ENCODE measurements around the gene MOCS2. TPM values are rescaled to one million over a fixed set of nuclear protein-coding genes. Genes with fewer than 3 reads are reported as not detected.

The MOCS2 gene
- total RNA-seq, 2 experiments from 2014 or later = 12.1 to 23.2 TPM

DNA sequence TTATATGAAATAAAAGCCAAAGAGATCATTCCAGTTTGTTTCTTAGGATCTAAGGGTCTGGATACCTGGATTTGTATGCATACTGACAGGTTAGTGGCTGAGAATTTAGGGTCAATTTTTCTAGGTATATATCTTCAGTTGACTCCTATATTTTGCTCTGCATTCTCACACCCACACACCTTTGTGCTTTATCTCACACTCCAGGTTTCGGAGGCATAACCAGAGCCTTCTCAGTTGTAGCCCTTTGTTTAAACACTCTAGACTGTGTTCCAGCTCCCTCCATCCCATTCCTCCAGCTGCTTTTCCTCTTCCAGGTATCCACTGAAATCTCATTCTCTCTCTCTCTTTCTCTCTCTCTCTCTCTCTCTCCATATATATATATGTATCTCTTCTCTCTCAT, 10.6 kb upstream of the MOCS2 start:
- BruUV-seq (replicated peaks) = no TSS peak
- CTCF ChIA-PET (ENCODE audit: unreplicated experiment) = no interaction called here
- Histone ChIP-seq H3K9me3 (ENCODE audit: low read length) (no peaks in the 10 kb centered on the region), H3K4me3 (ENCODE audit: low read depth, low read length, poor library complexity, severe bottlenecking) (no peak overlapping the region), H3K4me2 (ENCODE audit: low read length) (no peak overlapping the region), H2AFZ (ENCODE audit: low read length) (no peak overlapping the region), H3K9me2 (ENCODE audit: insufficient read depth, low read length) (no peaks in the 10 kb centered on the region), H4K20me1 (ENCODE audit: insufficient read depth, low read length) (no peaks in the 10 kb centered on the region), H3K79me2 (ENCODE audit: insufficient read depth, low read depth, low read length) (no peaks in the 10 kb centered on the region), H3K4me1 (ENCODE audit: insufficient read depth, low read length, poor library complexity, severe bottlenecking) (no peaks in the 10 kb centered on the region), H3K36me3 (ENCODE audit: insufficient read depth, low read length) (no peaks in the 10 kb centered on the region), H3K27ac (ENCODE audit: low read depth, low read length, poor library complexity, severe bottlenecking) (no peak overlapping the region)
- POLR2A ChIA-PET = no interaction called here
- intact Hi-C loops (cut with micrococcal nuclease; ENCODE audit: unreplicated experiment) = no loop called here
- TF ChIP-seq CTCF (conservative IDR thresholded peaks at IDR 0.05; ENCODE audit: low read length) (no peak), EZH2phosphoT487 (IDR thresholded peaks at IDR 0.05; ENCODE audit: borderline replicate concordance, low read depth, low read length) (no peak)
- no peak for DNase-seq (ENCODE audit: low spot score)

- Histone ChIP-seq H3K4me1 (ENCODE audit: insufficient read depth, low read length, poor library complexity, severe bottlenecking) (no peaks in the 10 kb centered on the region), H3K4me3 (ENCODE audit: low read depth, low read length, poor library complexity, severe bottlenecking) (no peak overlapping the region), H2AFZ (ENCODE audit: low read length) (no peak overlapping the region), H3K36me3 (ENCODE audit: insufficient read depth, low read length) (no peaks in the 10 kb centered on the region), H3K79me2 (ENCODE audit: insufficient read depth, low read depth, low read length) (no peaks in the 10 kb centered on the region), H3K9me2 (ENCODE audit: insufficient read depth, low read length) (no peaks in the 10 kb centered on the region), H3K4me2 (ENCODE audit: low read length) (no peak overlapping the region), H4K20me1 (ENCODE audit: insufficient read depth, low read length) (no peaks in the 10 kb centered on the region), H3K9me3 (ENCODE audit: low read length) (no peaks in the 10 kb centered on the region), H3K27ac (ENCODE audit: low read depth, low read length, poor library complexity, severe bottlenecking) (no peak overlapping the region)
- BruUV-seq (replicated peaks) = no TSS peak
- ChIA-PET POLR2A (no interaction called here), CTCF (ENCODE audit: unreplicated experiment) (no interaction called here)
- DNase-seq (ENCODE audit: low spot score) = no peak
- TF ChIP-seq CTCF (conservative IDR thresholded peaks at IDR 0.05; ENCODE audit: low read length) = no peak
- TF ChIP-seq EZH2phosphoT487 (IDR thresholded peaks at IDR 0.05; ENCODE audit: borderline replicate concordance, low read depth, low read length) = no peak
- intact Hi-C loops (cut with micrococcal nuclease; ENCODE audit: unreplicated experiment) = no loop called here
Measured at GRCh38 chr5:53118879-53119278, 9.3 kb upstream of the MOCS2 start.

GRCh38 chr5:53116597-53116996, 7.0 kb upstream of the MOCS2 start:
- H3K79me2 ChIP-seq (ENCODE audit: insufficient read depth, low read depth, low read length) = no peaks in the 10 kb centered on the region
- no peaks in the 10 kb centered on the region for H3K9me2 ChIP-seq (ENCODE audit: insufficient read depth, low read length)
- H3K4me2 ChIP-seq (ENCODE audit: low read length) = no peak overlapping the region
- ChIA-PET POLR2A (no interaction called here), CTCF (ENCODE audit: unreplicated experiment) (no interaction called here)
- H3K9me3 ChIP-seq (ENCODE audit: low read length) = peaks cover 5% of the 10 kb centered on the region; the same call in 1 of the 2 replicates
- intact Hi-C loops (cut with micrococcal nuclease; ENCODE audit: unreplicated experiment) = no loop called here
- H3K4me3 ChIP-seq (ENCODE audit: low read depth, low read length, poor library complexity, severe bottlenecking) = no peak overlapping the region
- H4K20me1 ChIP-seq (ENCODE audit: insufficient read depth, low read length) = no peaks in the 10 kb centered on the region
- no peaks in the 10 kb centered on the region for H3K36me3 ChIP-seq (ENCODE audit: insufficient read depth, low read length)
- TF ChIP-seq CTCF (conservative IDR thresholded peaks at IDR 0.05; ENCODE audit: low read length) (no peak), EZH2phosphoT487 (IDR thresholded peaks at IDR 0.05; ENCODE audit: borderline replicate concordance, low read depth, low read length) (no peak)
- no peaks in the 10 kb centered on the region for H3K4me1 ChIP-seq (ENCODE audit: insufficient read depth, low read length, poor library complexity, severe bottlenecking)
- no peak overlapping the region for H2AFZ ChIP-seq (ENCODE audit: low read length)
- H3K27ac ChIP-seq (ENCODE audit: low read depth, low read length, poor library complexity, severe bottlenecking) = no peak overlapping the region
- BruUV-seq (replicated peaks) = no TSS peak
- no peak for DNase-seq (ENCODE audit: low spot score)
